ENCODE results near the gene RPE65. TPM values are rescaled to one million over a fixed set of nuclear protein-coding genes. Genes with fewer than 3 reads are reported as not detected.

RPE65 gene
- total RNA-seq, 1 experiment from 2014 or later = not detected

DNA sequence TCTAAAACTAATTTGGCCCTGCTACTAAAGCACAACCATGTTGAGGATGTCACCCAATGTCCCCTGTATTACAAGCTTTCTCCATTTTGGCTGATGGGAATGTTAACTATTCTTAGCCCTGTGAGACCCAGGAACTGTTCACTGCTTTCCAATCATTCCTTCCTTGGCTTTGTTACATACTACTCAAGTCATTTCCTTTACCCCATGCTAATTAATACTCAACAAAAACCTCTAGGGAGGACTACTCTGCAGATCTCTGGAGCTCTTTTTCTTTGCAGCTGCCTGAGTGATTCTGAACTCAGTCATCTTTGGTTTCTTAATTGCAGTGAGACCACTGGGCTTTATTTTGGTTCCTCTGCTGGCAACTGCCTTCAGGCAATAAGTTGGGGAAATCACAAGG lies 23.3 kb upstream of the RPE65 start:
- ChIA-PET CTCF (no interaction called here), POLR2A (no interaction called here)

DNA sequence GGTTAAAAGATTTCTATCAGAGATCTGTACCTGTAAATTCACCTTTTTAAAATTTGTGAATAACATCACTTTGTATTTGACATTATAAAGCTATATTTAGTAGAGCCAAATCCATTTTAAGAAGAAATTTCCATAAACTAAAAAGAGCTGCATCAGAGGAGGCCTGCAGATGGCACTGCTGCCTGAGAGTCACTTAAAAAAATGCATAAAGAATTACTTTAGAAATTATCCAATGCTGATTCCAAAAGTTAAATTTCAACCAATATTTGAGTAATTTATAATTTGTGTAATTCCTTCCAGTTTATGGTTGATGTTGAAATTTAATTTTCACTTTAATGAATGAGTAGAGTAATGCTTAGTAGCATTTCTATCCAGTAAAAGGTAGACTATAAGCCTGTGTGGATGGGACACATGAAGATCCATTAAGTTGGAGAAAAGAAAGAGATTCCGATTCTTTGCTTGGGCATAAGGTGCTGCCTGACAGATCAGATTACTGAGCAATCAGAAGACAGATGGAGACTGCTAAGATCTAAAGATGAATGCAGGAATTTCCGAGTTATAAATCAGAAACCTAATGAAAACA lies 20.7 kb upstream of the RPE65 start:
- Histone ChIP-seq H3K4me3 (ENCODE audit: low read depth in 2 of 2, low read length in 2 of 2) (no peak overlapping the region), H3K4me1 (ENCODE audit: control insufficient read depth, insufficient read depth, low read length) (no peaks in the 10 kb centered on the region), H3K27me3 (ENCODE audit: control insufficient read depth, insufficient read depth, low read length) (no peaks in the 10 kb centered on the region), H3K36me3 (ENCODE audit: control insufficient read depth, insufficient read depth, low read length) (peaks cover 3% of the 10 kb centered on the region; the same call in 1 of the 2 replicates), H3K27ac (ENCODE audit: low read length) (no peak overlapping the region), H3K9me3 (ENCODE audit: control insufficient read depth, insufficient read depth, low read depth, low read length) (no peaks in the 10 kb centered on the region)
- no peak for ATAC-seq
- no TSS peak for BruUV-seq (replicated peaks)
- POLR2A ChIA-PET = interaction anchor here (0.5 kb wide), 1 partner anchor 132 kb away, joined by 8 read pairs; no protein-coding TSS in a partner anchor
- intact Hi-C loops (cut with micrococcal nuclease; ENCODE audit: unreplicated experiment) = loop anchor here (5.0 kb wide), 1 partner anchor 1267 kb away; no protein-coding TSS in a partner anchor
- in situ Hi-C loops (cut with HindIII; ENCODE audit: low pct_unique_long_range_greater_than_20kb, low sequenced_read_pairs) = no loop called here
- CTCF ChIA-PET = no interaction called here
- TF ChIP-seq SIN3A (IDR thresholded peaks at IDR 0.05; ENCODE audit: borderline replicate concordance, insufficient read depth, low read depth, low read length) (no peak), POLR2AphosphoS5 (IDR thresholded peaks at IDR 0.05; ENCODE audit: low read depth, low read length) (no peak)
- TF ChIP-seq, protein P1, sequence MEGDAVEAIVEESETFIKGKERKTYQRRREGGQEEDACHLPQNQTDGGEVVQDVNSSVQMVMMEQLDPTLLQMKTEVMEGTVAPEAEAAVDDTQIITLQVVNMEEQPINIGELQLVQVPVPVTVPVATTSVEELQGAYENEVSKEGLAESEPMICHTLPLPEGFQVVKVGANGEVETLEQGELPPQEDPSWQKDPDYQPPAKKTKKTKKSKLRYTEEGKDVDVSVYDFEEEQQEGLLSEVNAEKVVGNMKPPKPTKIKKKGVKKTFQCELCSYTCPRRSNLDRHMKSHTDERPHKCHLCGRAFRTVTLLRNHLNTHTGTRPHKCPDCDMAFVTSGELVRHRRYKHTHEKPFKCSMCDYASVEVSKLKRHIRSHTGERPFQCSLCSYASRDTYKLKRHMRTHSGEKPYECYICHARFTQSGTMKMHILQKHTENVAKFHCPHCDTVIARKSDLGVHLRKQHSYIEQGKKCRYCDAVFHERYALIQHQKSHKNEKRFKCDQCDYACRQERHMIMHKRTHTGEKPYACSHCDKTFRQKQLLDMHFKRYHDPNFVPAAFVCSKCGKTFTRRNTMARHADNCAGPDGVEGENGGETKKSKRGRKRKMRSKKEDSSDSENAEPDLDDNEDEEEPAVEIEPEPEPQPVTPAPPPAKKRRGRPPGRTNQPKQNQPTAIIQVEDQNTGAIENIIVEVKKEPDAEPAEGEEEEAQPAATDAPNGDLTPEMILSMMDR (IDR thresholded peaks at IDR 0.05) = peak; percentile 77; the same call in 1 of the 2 replicates
- DNase-seq (ENCODE audit: low read depth, low spot score) = no peak

More for the DNA sequence above, 23.3 kb upstream of the RPE65 start:
- BruUV-seq (replicated peaks) = no TSS peak
- peaks cover 22% of the 10 kb centered on the region for H3K36me3 ChIP-seq (ENCODE audit: control insufficient read depth, insufficient read depth, low read length)
- intact Hi-C loops (cut with micrococcal nuclease; ENCODE audit: unreplicated experiment) = loop anchor here (5.0 kb wide), 1 partner anchor 1264 kb away; no protein-coding TSS in a partner anchor
- in situ Hi-C loops (cut with HindIII; ENCODE audit: low pct_unique_long_range_greater_than_20kb, low sequenced_read_pairs) = no loop called here
- no peak for ATAC-seq
- H3K4me1 ChIP-seq (ENCODE audit: control insufficient read depth, insufficient read depth, low read length) = no peaks in the 10 kb centered on the region
- TF ChIP-seq SIN3A (IDR thresholded peaks at IDR 0.05; ENCODE audit: borderline replicate concordance, insufficient read depth, low read depth, low read length) = no peak
- no peak for TF ChIP-seq POLR2AphosphoS5 (IDR thresholded peaks at IDR 0.05; ENCODE audit: low read depth, low read length)
- TF ChIP-seq, protein P2, sequence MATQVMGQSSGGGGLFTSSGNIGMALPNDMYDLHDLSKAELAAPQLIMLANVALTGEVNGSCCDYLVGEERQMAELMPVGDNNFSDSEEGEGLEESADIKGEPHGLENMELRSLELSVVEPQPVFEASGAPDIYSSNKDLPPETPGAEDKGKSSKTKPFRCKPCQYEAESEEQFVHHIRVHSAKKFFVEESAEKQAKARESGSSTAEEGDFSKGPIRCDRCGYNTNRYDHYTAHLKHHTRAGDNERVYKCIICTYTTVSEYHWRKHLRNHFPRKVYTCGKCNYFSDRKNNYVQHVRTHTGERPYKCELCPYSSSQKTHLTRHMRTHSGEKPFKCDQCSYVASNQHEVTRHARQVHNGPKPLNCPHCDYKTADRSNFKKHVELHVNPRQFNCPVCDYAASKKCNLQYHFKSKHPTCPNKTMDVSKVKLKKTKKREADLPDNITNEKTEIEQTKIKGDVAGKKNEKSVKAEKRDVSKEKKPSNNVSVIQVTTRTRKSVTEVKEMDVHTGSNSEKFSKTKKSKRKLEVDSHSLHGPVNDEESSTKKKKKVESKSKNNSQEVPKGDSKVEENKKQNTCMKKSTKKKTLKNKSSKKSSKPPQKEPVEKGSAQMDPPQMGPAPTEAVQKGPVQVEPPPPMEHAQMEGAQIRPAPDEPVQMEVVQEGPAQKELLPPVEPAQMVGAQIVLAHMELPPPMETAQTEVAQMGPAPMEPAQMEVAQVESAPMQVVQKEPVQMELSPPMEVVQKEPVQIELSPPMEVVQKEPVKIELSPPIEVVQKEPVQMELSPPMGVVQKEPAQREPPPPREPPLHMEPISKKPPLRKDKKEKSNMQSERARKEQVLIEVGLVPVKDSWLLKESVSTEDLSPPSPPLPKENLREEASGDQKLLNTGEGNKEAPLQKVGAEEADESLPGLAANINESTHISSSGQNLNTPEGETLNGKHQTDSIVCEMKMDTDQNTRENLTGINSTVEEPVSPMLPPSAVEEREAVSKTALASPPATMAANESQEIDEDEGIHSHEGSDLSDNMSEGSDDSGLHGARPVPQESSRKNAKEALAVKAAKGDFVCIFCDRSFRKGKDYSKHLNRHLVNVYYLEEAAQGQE (IDR thresholded peaks at IDR 0.05; ENCODE audit: insufficient read depth in 1 of 2, low read depth in 2 of 2, low read length in 1 of 2) = no peak
- TF ChIP-seq TCF7L2 (IDR thresholded peaks at IDR 0.05; ENCODE audit: low read depth, low read length) = no peak
- TF ChIP-seq, protein P1 (IDR thresholded peaks at IDR 0.05) = no peak
- no peaks in the 10 kb centered on the region for H3K9me3 ChIP-seq (ENCODE audit: control insufficient read depth, insufficient read depth, low read depth, low read length)
- H3K4me3 ChIP-seq (ENCODE audit: low read depth in 2 of 2, low read length in 2 of 2) = no peak overlapping the region
- no peak overlapping the region for H3K27ac ChIP-seq (ENCODE audit: low read length)
- DNase-seq (ENCODE audit: low read depth, low spot score) = no peak
- no peaks in the 10 kb centered on the region for H3K27me3 ChIP-seq (ENCODE audit: control insufficient read depth, insufficient read depth, low read length)
